NOMO-1 treated with DMSO at 0.1 percent for 48 hours (cell line): ENCODE data around the gene TMEM191B.
"Not testable (repeated sequence)": the region's sequence is repeated elsewhere in the genome, so short reads cannot be mapped to it uniquely, and the experiment has no call there.

Experiments used
- DNase-seq: peaks from one replicate; lab custom pipeline; 2025; ENCODE audit not compliant: unreplicated experiment; lab: John Stamatoyannopoulos, UW

Gene TMEM191B

DNA sequence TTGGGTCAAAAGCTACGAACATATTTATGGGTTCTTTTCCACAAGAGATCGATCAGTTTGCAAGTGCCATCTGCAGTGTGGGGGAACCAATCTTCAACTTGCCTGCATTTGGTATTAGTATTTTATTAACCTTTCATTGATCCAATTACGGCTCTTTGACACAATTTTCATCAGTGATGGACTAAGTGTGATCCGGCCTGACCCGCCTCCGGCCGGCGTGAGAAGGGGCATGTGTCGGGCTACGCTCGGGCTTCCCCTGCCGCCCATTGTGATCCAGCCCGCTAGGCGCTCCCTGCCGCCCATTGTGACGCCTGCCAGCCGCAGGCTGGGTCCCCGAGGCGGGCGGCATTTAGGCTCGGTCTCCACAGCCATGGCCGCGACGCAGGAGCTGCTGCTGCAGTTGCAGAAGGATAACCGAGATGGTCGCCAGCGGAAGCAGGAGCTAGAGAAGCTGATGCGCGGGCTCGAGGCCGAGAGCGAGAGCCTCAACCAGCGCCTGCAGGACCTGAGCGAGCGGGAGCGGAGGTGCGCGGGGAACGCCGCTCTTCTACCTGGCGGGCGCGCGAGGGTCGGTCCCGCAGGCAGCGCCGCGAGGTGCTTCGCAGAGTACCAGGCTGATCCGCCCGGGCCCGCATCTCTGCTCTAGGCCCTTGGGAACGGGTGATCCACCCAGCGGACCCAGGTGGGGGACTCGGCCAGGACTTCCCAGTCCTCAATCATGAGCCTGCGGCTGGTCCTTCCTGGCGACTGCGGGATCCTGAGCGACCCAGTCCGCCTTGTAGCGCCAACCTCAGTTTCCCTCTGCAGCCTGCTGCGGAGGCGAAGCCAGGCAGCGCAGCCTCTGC is at the start of gene TMEM191B:
Gene TMEM191B, plus strand, starts transcription at position 51 of the 845 bp plus-strand sequence. Its CDS starts 179 bp downstream, at position 230.
- DNase-seq = not testable (repeated sequence)

DNA sequence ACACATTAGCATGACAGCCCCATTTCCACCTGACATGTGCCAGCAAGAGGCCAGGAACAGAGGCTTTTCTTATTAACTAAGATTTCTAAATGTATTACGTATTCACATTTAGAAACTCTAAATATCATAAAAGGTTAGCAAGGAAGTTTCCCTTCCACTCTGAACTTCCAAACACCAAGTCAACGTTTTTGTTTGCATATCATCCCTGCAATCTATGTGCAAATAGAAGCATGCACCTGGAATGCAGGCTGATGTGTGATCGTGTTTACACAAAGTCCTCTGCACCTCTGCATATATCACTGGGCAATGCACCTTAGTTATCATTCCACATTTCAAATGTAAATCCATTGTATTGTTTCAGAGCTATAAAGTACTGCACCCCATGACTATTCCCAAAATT is 31.4 kb upstream of the TMEM191B start:
- DNase-seq = not testable (repeated sequence)

DNA sequence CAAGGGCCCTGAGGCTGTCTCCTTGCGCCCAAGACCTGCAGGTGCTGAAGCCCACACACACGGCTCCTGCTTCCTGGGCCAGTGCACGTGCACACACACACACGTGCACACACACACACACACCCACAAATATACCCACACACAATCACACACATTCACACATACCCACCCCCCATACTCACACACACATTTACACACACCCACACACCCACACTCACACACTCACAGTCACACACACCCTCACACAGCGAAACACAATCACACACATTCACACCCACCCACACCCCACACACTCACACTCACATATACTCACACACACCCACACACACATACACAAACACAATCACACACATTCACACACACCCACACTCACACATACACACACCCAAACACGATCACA is 16.3 kb upstream of the TMEM191B start:
- DNase-seq = not testable (repeated sequence)

DNA sequence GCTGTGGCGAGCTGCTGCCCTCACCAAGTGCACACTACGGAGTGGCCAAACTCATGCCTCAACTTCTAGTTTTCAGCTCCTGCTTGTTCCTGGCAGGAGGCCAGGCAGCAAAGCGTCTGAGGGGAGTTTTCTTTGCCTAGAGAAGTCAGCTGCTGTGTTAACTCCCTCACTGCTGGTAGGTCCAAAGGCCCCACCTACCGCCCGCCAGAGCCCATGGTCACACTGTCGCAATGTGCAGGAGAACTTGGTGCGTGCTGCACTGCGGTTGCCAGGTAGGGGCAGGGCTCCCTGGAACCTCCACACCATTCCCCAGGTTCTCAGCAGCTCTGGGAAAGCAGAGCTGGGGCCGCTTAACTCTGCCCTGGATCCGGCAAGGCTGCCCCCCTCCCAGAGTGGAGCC is 15.2 kb upstream of the TMEM191B start:
- DNase-seq = not testable (repeated sequence)

DNA sequence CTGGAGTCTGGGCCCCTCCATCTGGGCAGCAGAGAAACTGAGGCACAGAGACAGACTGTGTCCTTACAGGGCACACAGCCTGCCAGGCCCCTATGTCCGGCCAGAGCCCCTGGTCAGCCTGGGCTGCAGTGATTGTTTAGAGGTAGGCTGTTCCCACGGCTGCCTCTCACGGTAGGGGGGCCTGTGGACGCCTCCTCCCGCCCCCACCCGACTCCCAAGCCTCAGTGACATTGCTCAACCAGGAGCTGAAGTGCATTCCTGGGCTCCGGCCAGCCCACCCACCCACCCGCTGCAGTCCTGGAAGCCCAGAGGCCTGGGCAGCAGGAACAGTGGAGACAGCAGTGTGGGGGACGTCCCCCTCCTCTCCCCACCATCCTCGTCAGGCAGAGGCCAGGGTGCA is 14.1 kb upstream of the TMEM191B start:
- DNase-seq = not testable (repeated sequence)

DNA sequence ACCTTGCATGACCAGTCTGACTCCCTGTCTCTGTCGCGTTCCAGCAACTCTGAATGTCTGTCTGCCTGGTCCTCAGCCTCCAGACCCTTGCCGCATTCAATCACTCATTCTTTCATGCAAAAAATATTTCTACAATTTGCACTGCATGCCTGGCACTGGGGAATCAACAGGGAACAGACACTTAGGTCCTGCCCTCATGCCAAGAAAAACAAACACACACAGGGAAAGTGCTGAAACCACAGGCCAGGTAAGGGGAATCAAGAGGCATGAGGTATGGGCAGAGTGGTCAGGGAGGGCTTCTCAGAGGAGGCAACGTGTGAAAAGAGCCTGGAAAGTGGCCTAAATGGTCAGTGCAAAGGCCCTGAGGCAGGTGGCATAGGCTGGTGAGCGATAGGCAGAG is 9.5 kb upstream of the TMEM191B start, which contains the start of gene GGTLC3:
Gene GGTLC3, minus strand, starts transcription at position 101 of the 400 bp plus-strand sequence. CDS start 264 bp downstream, outside the sequence.
- not testable (repeated sequence) for DNase-seq

DNA sequence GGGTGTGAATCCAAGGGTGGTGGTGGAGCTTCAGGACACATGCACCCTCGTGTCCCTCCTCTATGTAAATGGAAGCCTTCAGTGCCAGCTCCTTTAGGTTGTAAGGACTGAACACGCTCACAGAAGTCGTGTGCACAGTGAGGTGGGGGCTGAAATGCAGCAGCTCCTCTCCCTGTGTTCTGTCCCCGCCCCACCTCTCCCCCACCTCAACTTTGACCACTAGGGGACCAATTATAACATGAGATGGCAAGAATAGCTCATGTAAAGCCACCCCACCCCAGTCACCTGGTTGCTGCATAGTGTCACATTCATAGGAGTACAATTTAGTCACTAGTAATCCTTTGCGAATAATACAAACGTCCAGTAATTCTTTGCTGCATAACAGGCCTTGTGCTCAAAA is 4.8 kb upstream of the TMEM191B start:
- not testable (repeated sequence) for DNase-seq

DNA sequence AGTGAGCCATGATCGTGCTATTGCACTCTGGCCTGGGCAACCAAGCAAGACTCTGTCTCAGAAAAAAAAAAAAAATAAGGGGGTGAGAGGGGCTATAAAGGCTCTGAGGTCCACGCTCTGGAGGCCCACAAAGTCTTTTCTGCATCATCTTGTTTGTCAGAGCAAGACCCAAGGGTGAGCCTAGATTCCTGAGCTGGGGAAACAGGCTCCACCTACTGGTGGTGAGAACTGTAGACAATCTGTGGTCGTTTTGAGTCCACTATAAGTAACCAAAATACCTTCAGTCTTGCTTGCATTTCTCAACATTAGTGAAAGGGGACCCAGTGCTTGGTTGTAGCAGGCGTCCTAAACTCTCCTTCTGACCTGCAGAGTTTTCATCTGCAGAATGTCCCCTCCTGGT is 4.3 kb upstream of the TMEM191B start:
- not testable (repeated sequence) for DNase-seq

DNA sequence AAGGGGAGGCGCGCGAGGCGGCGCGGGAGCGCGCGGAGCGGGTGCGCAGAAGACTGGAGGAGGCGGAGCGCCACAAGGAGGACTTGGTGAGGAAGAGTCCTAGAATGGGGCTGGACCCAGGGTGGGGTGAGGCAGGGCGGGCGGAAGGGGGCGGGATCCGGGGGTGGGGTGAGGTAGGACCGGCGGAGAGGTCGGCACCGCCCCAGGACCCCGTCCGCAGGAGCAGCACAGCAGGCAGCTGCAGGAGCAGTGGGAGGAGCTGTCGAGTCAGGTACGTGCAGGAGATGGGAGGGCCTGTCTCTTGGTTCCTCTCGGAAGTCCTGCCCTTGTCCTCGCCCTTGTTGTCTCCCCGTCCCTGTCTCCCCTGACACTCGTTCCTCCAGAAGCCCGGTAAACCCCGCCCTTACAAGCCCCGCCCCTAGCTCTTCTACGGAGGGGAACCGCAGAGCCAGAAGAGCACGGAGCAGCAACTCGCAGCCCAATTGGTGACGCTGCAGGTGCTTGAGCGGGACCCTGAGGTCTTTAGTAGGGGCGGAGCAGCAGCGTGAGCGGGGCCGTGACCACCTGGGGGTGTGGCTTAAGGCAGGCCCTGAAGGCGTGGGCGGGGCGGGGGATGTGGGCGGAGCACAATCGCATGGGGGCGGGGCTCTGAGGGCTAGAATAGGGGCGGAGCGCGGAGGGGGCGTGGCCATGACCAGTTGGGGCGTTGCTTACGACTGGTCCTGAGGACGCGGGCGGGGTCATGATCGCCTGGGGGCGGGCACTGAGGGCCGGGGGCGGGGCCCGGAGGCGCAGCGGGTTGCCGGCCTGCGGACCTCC is 1.2 kb downstream of the TMEM191B start:
- DNase-seq = not testable (repeated sequence)

DNA sequence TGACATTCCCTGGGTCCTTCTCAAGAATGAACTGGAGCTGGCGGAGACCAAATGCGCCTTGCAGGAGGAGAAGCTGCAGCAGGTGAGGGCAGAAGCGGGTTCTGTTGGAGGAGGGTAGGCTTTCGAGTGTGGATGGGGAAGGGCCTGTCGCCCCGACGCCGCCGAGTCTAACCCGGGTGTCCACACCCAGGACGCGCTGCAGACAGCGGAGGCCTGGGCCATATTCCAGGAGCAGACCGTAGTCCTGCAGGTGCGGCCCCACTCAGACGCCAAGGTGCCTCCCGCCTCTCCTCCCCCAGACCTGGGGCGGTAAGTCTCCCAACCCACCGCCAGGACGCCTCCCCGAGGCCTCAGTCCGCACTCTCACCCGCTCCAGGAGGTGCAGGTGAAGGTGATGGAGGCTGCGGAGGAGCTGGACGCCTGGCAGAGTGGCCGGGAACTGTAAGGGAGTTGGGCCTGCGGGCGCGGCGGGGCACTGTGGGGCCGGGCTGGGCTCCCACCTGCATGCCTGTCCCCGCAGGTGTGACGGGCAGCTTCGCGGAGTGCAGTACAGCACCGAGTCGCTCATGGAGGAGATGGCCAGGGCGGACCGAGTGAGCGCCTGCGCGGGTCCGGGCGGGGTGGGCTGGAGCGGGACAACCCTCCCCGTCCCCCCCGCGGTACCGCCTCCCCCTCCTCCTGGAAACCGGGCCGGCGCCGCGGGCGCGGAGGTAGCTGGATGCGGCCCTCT is 2.0 kb downstream of the TMEM191B start:
- DNase-seq = not testable (repeated sequence)

DNA sequence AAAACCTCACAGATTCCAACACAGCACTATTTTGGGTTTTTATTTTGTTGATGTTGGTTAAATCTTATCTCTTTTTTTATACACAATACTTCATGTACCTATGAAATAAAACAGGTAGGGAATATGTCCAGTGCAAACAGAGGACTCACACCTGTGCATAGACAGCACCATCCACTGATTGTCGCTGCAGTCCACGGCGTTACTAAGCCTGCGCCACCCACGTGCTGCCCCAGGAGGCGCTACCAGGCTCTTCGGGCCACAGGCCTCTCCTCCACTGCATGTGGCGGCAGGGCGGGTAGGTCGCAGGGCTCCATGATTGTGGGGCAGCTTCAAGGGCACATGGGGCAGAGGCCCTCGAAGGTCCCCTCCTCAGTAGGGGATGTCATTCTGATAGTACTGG is 6.0 kb downstream of the TMEM191B start:
- DNase-seq = not testable (repeated sequence)

DNA sequence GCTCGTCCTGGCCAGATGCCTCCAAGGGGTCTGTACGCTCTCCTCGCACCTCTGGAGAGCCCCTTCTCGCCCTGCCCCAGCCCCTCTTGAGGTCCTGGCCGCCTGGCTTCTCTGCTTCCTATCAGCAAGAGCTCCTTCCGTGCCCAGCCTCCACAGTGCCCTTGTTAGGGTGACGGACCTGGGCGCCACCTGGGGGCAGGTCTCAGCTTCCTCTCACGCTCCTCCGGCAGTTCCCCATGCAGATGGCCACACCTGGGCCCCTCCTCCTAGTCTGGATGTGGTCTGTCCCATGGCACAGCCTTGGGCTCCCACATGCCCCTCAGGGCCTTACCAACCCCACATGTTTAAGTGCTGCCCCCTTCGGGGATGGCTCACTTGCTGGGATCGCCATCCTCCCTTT is 6.7 kb downstream of the TMEM191B start:
- not testable (repeated sequence) for DNase-seq

DNA sequence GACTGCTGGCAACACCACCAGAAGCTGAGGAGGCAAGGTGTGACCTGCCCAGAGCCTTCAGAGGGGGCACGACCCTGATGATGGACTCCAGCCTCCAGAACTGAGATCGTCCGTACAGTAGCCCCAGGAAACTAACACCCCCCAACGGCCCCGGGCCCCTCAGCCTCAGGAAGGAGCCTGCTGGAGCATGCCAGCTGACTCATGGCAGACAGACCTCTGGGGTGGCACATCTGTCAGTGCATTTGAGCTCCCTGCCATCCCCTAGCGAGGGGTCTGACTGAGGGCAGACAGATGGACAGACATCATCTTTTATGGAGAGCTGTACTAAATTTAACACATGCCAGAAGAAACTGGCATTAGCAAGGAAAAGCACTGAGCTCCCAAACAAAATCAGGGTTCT is 12.4 kb downstream of the TMEM191B start:
- not testable (repeated sequence) for DNase-seq

DNA sequence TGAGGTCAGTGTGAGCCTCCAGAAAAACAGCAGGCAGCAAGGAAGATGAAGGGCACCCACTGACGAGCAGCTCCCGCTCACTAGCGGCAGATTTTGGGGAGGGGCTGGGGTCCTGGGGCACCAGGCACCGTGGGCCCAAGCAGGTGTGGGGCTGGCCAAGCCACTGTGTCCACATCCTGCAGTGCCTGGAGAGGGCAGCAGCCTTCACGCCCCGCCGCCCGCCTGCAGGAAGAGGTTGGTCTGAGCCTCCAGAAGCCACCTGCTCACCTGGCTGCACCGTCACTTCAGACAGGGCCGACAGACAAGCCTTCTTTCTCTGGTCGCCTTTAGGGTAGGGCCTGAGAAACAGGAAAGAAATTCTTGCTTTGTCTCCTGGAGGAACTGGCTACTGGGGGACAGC is 15.8 kb downstream of the TMEM191B start:
- DNase-seq = not testable (repeated sequence)

DNA sequence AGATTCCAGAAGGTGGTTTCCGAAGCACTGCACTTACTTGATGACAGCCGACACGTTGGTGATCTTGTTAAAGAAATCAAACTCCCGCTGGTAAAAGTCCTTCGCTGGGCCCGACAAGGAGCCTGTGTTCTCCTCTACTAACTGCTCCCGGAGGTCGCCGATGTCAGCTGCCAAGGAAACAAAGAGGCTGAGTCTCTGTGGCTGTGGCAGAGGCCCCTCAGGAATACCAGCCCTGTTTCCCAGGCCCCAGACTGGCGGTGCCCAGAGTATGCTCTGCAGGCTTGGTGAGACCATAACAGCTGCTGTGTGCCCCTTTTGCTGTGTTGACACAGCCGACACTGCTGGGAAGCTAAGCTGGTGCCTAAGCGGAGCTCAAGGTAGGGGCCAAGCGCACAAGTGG is 17.0 kb downstream of the TMEM191B start:
- not testable (repeated sequence) for DNase-seq

DNA sequence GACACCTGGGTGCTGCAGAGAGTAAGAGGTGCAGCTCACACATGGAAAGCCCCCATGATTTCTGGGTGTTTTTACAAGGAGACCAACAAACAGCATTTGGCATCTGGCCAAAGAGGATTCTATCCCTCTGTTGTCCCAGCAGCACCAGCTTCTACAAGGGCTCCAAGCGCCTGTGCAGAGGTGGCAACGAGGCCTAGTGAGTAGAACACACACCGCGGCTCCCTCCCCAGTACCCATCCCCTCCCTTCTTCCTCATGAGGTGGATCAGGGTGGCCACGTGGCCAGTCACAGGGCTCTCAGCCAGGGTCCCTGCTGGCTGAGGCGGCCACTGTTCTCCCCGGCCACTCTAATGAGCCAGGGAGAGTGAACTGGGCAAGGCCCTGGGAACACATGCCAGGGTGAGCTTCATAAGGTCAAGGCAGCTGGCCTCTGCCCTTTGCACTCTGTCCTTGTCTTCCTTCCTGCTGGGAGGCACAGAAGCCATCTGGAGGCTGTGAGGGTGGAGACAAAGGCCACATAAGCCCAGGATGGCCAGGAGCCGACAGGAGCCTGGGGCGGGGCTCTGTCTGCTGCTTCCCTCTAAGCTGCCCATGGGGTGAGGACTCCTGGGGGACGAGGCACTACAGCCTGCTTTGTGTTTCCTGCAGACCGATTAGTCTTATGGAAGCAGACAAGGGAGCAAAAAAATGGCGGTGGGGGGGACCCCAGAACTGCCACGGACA is 22.0 kb downstream of the TMEM191B start:
- DNase-seq = not testable (repeated sequence)

DNA sequence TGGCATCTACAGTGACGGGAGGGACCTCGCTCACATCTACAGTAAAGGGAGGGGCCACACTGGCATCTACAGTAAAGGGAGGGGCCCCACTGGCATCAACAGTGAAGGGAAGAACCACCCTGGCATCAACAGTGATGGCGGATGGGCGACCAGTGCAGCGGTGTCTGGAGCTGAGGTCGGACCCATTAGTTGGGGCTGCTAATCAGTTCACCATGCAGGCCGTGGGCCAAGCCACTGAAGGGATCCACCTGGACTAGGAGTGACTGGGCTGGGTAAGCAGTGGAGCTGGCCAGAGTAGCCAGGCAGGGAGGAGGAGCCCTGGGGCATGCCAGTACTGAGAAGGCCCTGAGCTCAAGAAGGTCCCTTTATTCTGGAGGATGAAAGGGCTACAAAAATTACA is 23.4 kb downstream of the TMEM191B start:
- DNase-seq = not testable (repeated sequence)

DNA sequence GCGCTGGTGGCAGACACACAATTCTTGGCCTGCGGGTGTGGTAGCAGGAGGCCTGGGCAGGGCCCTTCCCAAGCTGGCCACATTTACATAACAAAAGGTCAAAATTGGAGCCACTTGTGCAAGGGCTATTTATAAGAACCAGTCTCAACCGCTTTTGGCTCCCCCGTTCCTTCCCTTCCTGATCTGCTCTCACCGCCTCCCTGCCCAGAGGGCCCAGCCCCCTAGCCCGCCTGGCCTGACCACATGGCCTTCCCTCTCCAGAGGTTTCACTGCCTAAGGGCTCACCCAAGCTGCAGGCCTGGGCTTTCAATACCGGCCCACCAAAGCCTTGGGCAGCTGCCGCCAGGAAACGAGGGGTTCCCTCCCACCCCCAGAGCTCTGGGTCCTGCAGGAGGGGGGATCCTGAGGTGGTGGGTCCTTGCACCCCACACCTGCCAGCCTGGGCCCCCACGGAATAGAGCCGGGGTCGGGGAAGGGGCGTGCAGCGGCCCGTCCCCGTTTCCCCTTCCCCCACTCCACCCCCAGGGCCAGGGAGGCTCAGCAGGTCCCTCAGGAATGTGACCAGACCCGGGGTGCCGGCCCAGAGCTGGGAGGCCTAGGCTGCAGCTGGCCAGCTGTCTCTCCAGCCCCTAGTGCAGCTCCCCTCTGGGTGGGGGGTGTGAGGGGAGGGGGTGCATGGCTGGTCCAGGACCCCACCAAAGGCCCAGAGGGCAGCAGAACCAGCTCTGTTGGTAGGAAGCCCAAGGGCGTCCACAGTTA is 25.4 kb downstream of the TMEM191B start:
- DNase-seq = not testable (repeated sequence)
